HG02798 (cell line): ENCODE results near the gene IGFALS.
A peak's percentile ranks its signal among the peaks of the same experiment; 100 is the strongest.

Experiments used
- ATAC-seq: cut with Tn5 transposase; IDR thresholded peaks from one replicate; pipeline ENCODE4 v1.9.1; 2021; ENCODE audit warnings: mild to moderate bottlenecking; ENCODE audit not compliant: unreplicated experiment, poor library complexity

Gene IGFALS

DNA sequence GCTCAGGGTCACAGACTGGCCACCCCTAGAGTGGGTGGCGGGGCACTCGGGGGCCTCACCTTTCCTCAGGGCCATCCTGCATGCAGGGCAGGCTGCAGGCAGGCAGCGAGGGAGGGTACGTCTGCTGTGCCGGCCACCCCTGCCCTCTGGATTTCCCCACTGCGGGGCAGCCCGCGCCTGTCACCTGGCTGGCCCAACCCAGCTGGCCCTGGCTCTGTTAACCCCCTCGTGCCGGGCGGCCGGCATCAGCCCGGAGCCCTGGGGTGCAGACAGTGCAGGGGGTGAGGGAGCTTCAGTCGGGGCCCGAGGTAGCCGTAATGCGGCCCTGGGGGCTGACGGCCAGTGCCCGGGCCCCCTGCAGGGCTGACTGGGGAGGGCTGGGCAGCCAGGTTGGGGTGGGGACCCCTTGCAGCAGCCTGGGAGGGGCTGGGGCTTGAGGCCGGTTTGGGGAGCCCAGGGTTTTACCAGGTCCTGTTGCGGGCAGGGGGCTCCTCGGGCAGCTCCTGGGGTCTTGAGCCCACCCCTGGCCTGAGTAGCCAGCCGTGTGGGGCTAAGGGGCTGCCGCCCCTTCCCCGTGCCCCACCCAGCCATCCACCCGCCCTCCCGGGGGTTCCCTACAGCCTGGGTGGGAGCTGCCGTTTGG, at the start of gene IGFALS:
TSS of gene IGFALS (minus strand) at position 128 of the 643 bp plus-strand sequence. CDS start at position 75, 53 bp downstream.
- no peak for ATAC-seq

DNA sequence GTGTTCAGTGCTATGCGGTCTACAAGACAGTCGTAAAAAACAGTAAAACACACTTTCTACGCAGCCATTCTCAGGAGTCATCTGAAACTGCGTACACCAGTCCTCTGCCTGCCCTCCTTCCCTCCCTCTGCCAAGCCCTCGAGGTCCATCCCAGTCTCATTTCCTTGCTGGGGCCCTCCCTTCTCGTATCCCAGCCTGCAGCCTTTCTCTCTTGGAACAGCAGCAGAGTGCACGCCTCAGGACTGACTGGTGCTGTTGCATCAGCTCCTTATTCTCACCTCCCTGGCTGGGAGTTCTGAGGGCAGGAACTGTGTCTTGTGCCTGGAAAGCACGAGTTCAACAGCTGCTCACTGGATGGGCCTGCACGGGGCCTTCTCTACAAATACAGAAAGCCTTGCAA, 46.0 kb upstream of the IGFALS start:
- no peak for ATAC-seq

DNA sequence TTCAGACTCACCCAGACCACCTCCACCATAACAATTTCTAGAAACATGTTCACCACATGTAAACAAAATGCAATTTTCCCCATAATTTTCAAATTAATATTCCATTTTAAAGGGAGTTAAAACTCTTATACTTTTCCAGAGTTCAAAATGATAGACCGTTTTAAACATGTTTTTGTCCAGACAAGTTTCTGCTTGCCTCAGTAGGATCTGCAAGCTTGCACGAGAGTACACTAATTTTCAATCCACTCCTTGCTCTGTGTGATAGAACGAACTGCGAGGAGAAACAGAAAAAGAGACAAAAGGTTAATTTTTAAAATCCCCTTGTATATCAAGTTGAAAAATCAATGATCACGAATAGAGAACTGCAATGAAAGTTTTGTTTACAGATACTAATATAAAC, 40.6 kb upstream of the IGFALS start:
- ATAC-seq = no peak

DNA sequence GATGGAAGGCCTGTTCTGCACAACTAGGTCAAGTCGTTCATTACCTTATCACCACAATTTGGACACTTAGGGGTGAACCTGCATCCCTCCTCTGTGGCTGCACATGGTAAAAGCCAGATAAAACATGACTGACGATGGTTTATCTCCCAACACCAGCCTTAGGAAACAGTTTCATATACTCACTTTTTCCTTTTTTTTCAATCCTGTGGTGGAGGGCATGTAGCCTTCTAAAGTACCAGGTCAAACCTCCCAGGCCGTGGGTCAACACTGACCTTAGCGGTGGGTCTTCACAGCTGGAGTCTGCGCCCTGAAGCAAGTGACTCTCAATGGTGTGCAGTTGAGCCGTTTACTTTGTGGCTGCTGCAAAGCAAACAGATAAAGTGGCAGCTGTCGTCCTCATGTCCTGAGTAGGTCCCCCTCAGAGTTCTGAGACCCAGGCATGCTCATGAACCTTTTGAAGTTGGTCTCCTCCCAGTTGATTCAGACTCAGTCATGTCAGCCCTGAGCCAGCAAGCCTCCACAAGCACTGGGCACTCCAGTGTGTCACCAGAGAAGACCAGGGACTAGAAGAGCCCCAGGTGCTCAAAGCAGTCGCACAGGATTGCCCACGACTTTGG, 39.4 kb upstream of the IGFALS start:
- no peak for ATAC-seq

DNA sequence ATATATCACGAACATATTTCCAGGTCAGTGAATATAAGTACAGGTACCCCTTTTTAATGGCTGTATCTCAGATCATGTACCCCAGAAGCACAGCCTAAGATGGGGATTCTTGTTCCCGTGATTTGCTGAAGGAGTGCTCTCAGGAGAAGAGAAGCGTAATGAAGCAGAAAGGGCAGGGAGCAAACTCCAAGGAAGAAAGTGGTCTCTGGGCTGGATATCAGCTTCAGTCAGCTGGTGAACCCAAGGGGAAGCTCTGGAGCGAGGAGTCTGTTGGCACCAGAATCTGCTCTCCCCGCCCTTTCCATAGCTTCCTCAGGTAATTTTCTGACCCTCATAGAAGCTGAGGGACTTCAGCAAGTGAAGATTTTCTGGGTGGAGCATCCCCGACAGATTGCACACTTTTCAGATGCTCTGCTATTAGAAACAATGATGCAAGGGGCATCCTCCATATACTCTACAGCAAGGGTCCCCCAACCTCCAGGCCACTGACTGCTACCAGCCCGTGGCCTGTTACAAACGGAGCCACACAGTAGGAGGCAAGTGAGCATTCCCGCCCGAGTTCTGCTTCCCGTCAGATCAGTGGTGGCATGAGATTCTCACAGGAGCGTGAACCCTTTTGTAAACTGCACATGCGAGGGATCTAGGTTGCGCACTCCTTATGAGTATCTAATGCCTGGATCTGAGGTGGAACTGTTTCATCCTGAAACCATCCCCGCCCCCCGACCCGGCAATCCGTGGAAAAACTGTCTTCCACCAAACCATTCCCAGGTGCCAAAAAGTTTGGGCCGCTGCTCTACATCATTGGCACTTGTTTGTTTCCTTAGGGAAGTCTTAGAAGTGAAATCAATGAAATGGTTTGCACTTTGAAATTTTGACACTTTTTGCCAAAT, 37.9 kb upstream of the IGFALS start:
- ATAC-seq = no peak

DNA sequence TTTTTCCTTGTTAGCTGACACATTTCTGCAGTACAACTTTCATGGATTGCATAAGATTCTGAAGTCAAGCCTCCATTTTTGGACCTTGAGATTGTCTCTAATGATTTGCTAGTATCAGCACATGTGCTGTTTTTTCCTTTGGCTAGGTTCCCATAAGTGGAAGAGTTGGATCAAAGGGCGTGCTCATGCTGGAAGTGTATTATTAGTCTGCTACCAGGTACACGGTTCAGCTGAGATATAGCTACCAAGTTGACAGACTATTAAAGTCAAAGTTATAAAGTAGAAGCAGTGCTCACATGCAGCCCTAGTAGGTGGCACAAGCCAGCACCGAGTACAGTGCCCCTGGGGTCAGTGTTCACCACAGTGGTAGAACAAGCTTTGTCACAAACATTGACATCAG, 36.7 kb upstream of the IGFALS start:
- ATAC-seq = no peak

DNA sequence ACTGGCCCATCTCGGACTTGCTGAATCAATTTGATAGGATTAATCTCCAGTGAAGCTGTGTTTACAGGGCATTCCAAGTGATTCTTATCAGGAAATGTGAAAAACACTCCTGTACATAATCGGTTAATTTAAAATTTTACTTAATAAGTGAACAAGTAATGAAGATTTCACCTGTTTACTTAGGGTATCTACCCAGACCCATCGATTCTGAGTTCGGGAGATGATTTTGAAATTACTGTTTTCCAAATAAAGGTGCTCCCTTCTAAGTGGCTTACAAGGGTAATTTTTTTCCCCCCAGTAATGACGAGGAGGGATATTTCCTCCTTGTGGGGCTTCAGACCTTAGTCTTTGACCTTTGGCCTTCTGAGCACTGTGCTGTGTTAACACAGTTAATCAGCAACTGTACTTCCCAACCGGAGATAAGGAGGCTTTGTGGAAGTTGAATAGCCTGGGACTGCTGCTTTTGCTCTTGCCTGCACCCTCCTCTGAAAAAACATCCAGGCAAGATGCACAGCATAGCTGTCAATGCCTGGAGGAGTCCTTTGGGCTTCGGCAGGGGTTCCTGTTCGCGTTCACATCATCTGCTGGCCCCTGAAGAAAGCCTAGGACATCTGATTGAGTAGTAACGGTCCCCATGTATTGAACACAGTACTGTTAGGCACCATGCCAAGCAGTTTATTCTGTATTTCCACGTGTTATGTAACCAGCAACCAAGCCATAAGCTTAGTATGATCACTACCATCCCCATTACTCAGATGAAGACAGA, 35.3 kb upstream of the IGFALS start:
- no peak for ATAC-seq

DNA sequence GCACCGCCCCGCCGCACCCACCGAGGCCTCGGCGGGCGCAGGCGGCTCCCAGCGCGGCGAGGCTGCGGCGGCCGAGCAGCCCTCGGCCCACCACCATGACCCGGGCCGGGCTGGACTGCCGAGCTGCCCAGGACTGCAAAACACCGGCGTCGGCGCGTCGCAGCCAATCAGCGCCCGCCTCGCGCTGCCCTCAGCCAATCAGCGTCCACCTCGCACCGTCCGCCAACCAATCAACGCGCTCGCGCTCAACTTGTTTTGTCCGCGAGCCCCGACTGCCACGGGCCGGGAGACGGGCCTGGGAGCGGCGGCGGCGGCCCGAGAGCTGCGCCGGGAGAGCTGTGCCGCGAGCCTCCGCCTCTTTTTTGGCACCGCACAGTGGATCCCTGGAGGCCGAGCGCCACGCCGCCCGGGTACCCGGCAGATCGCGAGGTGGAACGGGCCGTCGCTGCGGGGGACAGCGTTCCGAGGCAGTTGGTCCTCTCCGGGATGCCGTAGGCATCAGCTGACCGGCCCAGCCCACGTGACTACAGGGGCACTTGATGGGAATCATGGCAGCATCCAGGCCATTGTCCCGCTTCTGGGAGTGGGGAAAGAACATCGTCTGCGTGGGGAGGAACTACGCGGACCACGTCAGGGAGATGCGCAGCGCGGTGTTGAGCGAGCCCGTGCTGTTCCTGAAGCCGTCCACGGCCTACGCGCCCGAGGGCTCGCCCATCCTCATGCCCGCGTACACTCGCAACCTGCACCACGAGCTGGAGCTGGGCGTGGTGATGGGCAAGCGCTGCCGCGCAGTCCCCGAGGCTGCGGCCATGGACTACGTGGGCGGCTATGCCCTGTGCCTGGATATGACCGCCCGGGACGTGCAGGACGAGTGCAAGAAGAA, 33.4 kb upstream of the IGFALS start, which contains the start of the genes FAHD1 and HAGH:
TSS of gene FAHD1 (plus strand) at position 516 of the 883 bp plus-strand sequence. CDS start at position 549, 33 bp downstream.
TSS of gene HAGH (minus strand) at position 135 of the 883 bp plus-strand sequence. CDS start at position 97, 38 bp downstream.
- ATAC-seq = peak; percentile 91

DNA sequence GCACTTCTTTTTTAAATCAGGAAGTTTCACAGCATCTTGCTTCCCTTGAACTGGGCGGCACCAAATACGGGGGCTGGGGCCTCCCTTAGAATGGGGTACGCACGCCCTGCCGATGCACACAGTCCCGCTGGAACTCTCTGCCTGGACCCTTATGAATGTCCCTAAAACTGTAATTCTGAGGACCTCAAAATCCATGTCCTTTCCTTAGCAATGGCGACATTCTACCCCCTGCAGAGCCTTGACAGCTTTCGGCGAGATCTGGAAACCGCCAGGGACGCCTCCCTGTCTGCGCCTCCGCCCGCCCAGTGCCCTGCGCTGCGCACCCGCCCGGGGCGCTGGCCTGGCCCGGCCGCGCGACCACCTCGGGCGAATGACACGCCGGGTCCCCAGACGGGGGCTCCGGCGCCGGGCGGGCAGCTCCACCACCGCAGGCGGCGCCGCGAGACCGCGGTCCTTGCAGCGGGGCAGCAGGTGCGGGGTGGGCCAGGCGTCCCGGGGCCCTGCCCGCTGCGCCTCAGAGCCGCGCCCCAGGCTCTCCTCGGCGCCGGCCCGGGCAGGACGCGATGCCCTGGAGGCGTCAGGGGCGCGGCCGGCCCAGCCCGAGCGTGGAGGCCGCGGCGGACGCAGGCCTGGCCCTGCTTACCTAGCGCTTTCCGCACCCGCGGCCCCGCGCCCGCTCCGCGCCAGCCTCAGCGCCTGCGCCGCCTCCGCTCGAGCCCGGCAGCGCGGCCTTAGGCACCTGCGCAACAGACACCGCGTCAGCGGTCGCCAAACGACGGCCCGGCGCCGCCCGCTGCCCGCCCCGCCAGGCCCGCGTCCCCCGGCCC, 32.6 kb upstream of the IGFALS start:
- ATAC-seq = peak; percentile 62

DNA sequence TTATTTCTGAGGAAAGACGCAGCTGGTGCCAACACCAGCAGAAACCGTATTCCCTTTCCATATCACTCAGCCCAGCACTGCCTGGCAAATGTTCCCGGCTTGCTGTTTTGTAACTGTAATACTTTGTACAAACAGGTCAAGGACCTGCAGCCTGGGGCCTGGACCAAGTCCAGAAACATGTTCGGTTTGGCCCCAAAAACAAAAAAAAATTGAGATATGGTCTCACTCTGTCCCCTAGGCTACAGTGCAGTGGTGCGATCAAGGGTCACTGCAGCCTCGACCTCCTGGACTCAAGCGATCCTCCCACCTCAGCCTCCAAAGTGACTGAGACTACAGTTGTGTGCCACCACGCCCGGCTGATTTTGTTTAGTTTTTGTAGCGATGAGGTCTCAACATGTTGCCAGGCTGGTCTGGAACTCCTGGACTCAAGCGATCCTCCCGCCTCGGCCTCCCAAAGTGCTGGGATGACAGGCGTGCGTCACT, 31.9 kb upstream of the IGFALS start:
- no peak for ATAC-seq

DNA sequence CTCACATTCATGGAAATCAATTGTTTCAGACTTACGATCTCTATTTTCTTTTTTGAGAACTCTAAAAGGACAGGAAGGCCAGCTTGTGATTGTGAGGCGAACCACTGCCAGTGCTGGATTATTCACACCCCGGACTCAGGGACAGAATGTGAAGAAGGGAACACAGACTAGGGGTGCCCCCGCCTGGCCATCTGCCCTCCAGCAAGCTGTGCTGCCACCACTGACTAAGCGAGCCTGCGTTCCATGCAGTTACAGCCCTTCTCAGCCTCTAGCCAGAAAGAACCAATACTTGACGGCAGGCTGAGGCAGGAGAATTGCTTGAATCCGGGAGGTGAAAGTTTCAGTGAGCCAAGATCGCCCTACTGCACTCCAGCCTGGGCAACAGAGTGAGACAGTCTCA, 30.3 kb upstream of the IGFALS start:
- ATAC-seq = no peak

DNA sequence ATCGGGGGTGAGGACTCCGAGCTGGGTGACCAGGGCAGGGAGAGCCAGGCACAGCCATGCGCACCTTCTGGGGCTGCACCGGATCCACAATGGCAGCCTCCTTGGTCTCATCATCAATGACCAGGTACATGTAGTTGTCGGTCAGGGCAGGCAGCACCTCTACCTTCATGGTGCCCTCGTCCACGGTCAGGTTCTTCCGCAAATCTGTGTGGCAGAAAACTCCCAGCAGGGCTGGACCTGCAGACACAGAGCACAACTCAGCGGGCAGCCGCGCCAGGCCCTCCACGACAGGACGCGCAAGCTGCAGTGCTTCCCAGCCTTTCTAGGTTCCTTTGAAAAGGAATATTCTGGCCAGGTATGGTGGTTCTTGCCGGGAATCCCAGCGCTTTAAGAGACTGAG, 29.3 kb upstream of the IGFALS start:
- no peak for ATAC-seq

DNA sequence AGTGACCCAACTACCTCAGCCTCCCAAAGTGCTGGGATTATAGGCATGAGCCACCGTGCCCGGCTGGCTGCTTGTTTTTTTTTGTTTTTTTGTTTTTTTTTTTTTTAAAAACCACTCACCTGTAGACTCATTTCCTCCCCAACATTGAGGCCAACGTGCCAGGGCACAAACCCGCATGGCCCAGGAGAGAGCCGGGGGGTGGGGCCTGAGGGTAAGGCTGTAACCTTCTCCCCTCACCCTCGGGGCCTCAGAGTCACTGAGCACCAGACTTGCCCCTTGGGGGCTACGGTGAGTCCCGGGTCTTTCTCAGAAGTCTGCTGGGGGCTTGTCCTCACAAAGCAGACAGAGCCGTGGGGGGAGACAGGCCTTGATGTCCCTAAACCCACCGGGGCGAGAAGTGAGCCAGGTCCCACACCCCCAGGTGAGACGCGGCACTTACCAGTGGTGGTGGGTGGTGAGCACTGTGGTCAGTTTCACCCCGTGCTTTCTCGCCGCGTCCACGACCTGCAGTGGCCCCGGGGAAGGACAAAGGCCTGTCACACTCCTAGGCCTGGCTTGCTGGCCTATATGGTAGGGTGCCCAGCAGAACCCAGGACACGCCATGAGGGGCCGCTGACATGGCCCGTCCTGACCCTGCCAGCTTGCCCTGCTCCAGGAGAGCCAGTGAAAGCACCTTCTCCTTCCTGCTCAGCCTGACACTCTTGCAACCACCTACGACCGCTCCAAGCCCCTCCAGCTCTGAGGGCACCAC, 28.5 kb upstream of the IGFALS start:
- no peak for ATAC-seq

DNA sequence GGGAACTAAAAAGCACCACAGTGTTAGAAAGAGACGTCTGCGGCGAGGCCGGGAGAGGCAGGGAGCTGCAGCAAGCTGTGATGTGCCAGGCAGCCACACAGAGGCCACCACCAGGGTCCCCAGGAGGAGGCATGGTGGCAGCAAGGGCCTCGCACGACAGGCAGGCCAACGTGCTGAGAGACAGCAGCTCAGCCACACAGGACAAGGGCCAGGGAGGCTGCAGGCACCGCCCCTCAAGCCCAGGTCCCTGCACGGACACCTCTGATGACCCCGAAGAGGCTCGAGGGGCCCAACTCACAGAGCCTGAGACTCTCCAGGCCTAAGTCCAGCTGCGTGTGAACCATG, 27.4 kb upstream of the IGFALS start:
- ATAC-seq = no peak

DNA sequence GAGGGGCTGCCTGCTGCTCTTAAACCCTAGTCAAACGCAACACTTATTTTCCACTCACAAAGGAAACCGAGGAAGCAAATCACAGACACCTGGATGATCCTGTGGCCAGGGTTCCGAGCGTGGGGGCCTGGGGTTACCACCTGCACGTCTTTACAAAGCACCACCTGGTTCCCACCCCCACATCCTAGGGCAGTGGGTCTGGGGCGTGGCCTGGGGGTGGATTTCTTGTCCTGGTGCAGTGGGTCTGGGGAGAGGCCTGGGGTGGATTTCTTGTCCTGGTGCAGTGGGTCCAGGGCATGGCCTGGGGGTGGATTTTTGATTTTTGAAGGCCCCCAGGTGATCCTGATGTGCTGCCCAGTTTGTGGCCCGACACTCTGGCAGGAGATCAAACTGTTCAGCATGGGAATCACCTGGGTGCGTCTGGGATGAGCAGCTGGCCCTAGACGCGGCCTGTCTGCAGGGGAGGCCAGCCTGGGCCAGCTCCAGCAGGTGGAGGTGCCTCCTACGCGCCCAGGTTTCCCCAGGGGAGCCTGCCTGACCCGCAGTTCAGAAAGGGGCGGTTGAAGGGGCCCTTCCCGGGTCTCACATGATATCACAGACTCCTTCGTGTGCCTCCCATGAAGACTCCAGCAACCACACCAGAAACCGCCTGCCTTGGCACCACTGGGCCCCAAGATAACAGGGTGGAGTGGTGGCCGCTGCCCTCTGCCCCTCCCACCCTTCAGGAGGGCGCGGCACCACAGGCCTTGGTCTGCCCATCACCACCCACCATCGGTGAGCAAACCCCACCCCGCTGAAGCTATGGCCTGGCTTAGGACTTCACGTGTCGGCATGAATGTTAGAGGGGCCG, 26.8 kb upstream of the IGFALS start:
- no peak for ATAC-seq

DNA sequence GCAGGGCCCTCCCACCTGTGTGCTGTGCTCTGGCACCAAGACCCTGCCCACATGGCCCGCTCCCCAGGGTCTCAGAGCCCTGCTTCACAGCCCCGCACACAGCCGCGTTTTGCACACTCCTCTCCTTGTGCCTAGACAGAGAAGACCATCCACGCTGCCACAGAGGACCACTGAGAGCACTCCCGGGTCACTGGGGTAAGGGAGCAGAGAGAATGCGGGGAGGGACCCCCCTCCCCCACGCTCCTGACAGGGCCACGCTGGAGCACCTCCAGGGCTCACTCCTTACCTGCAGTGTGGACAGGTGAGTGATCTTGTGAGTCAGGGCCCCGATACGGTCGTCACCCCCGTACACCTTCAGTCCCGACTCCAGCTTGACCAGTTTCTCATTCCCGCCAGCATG, 26.1 kb upstream of the IGFALS start:
- no peak for ATAC-seq
